Measurements from ENCODE around the gene FLT1.

GRCh38 chr13:28413999-28414398, 80.9 kb downstream of the FLT1 start:
- TF ChIP-seq, protein P1, sequence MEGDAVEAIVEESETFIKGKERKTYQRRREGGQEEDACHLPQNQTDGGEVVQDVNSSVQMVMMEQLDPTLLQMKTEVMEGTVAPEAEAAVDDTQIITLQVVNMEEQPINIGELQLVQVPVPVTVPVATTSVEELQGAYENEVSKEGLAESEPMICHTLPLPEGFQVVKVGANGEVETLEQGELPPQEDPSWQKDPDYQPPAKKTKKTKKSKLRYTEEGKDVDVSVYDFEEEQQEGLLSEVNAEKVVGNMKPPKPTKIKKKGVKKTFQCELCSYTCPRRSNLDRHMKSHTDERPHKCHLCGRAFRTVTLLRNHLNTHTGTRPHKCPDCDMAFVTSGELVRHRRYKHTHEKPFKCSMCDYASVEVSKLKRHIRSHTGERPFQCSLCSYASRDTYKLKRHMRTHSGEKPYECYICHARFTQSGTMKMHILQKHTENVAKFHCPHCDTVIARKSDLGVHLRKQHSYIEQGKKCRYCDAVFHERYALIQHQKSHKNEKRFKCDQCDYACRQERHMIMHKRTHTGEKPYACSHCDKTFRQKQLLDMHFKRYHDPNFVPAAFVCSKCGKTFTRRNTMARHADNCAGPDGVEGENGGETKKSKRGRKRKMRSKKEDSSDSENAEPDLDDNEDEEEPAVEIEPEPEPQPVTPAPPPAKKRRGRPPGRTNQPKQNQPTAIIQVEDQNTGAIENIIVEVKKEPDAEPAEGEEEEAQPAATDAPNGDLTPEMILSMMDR (IDR thresholded peaks at IDR 0.05; ENCODE audit: low read depth, low read length, poor library complexity, severe bottlenecking) = no peak
- TF ChIP-seq EZH2phosphoT487 (IDR thresholded peaks at IDR 0.05; ENCODE audit: borderline replicate concordance, low read length) = no peak

All from DOHH2 (cell line).